ENCODE data around the gene PTGER1. TPM values are rescaled to one million over a fixed set of nuclear protein-coding genes. Genes with fewer than 3 reads are reported as not detected.

Gene PTGER1
- total RNA-seq, 2 donors from 2014 or later = 3.6 TPM; not detected in 1

DNA sequence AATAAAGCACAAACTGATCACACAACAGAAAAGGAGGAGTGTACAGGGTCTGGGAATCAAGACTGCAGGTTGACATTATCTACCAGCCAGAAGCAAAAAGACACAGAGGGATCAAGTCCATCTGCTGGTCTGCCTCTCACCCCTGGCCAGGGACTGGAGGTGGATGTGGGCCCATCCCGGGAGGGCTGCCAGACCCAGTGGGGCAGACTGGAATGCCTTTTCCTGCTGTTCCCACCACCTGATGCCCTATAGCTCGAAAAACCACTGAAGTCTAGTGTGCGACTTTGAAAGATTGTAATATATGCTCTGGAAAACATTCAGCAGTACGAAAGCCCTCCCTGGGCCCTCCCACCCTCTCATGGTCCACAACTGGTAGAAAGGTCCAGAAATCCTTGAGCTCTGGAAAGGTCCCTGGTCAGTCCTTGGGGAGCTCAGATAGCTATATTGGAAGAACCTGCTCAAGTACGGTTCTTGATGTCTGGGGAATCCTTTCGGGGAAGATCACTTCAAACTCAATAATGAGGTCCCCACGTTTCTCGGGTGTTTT lies 40.4 kb upstream of the PTGER1 start:
- Histone ChIP-seq H3K4me3 (no peak overlapping the region), H3K4me1 (peaks cover 61% of the 10 kb centered on the region), H3K36me3 (replicated peaks in 1 of 2; ENCODE audit: insufficient read depth in 1 of 2, low read depth in 2 of 2) (peaks cover 7 to 14% of the 10 kb centered on the region in 2 donors), H3K9me3 (no peaks in the 10 kb centered on the region), H3K27ac (peak overlapping the region in 1 of 4 donors; percentile 16), H3K27me3 (no peaks in the 10 kb centered on the region)
- DNase-seq = no peak
- WGBS, 2 donors = 61 to 63% methylated on average over 8 of the region's 8 CpGs
- TF ChIP-seq POLR2A (IDR thresholded peaks at IDR 0.05) = no peak
- TF ChIP-seq, protein P1, sequence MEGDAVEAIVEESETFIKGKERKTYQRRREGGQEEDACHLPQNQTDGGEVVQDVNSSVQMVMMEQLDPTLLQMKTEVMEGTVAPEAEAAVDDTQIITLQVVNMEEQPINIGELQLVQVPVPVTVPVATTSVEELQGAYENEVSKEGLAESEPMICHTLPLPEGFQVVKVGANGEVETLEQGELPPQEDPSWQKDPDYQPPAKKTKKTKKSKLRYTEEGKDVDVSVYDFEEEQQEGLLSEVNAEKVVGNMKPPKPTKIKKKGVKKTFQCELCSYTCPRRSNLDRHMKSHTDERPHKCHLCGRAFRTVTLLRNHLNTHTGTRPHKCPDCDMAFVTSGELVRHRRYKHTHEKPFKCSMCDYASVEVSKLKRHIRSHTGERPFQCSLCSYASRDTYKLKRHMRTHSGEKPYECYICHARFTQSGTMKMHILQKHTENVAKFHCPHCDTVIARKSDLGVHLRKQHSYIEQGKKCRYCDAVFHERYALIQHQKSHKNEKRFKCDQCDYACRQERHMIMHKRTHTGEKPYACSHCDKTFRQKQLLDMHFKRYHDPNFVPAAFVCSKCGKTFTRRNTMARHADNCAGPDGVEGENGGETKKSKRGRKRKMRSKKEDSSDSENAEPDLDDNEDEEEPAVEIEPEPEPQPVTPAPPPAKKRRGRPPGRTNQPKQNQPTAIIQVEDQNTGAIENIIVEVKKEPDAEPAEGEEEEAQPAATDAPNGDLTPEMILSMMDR (IDR thresholded peaks at IDR 0.05) = no peak
- ATAC-seq = no peak
- intact Hi-C loops (cut with DNase I) = no loop called here

DNA sequence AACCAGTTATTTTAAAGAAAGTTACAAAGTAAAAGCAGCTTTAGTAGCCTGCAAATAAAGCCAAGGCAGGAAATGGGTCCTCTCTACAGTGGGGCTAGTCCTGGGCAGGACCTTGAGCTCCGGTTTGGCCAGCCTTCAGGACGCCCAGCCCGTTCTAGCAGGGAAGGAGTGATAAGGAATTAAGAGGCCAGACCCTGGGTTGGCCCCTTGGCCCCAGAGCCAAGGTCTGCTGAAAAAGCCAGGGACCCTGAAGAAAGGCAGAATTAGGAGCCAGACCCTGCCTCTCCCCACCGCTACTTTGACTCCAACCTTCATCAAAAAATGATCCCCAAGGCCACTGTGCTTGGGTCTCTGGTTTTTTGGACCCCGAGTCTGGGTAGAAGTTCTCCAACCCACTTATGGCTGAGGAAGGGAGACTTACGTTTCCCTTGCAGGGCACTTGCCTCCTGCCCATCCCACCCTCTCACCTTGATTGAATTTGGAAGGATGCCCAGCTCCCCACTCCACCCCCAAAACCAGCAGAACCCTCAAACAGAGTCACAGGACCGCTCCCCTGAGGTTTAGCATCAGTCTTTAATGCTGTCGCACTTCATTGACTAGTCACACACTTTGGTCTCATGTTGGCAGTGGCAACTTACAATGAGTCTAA lies 39.2 kb upstream of the PTGER1 start:
- H3K9me3 ChIP-seq = no peaks in the 10 kb centered on the region
- intact Hi-C loops (cut with DNase I) = no loop called here
- WGBS, 2 donors = 68 to 78% methylated on average over 7 to 8 of the region's 8 CpGs
- H3K27me3 ChIP-seq = no peaks in the 10 kb centered on the region
- H3K27ac ChIP-seq = peak overlapping the region in 1 of 4 donors; percentile 37
- peaks cover 7 to 14% of the 10 kb centered on the region in 2 donors for H3K36me3 ChIP-seq (replicated peaks in 1 of 2; ENCODE audit: insufficient read depth in 1 of 2, low read depth in 2 of 2)
- no peak for DNase-seq
- TF ChIP-seq POLR2A (IDR thresholded peaks at IDR 0.05) = no peak
- TF ChIP-seq, protein P1 (IDR thresholded peaks at IDR 0.05) = no peak
- ATAC-seq = no peak
- peaks cover 51% of the 10 kb centered on the region for H3K4me1 ChIP-seq
- no peak overlapping the region for H3K4me3 ChIP-seq

DNA sequence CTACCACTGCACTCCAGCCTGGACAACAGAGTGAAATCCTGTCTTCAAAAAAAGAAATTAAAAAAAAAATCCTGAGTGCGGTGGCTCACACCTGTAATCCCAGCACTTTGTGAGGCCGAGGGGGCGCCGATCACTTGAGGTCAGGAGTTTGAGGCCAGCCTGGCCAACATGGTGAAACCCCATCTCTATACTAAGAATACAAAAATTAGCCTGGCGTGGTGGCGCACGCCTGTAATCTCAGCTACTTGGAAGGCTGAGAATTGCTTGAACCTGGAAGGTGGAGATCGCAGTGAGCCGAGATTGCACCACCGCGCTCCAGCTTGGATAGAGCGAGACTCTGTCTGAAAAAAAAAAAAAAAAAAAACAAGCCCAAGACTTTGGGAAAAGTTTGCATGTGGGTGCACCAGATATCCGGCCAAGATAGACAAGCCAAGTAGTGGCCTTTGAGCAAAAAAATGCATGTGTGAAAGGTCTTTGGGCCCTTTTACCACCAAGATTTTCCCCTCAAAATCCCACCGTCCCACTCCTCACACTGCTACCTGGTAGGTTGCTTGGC lies 37.3 kb upstream of the PTGER1 start:
- intact Hi-C loops (cut with DNase I) = no loop called here
- H3K4me3 ChIP-seq = no peak overlapping the region
- no peaks in the 10 kb centered on the region for H3K9me3 ChIP-seq
- 89 to 93% methylated on average over 11 to 14 of the region's 14 CpGs for WGBS, 2 donors
- ATAC-seq (no peak), DNase-seq (no peak)
- H3K4me1 ChIP-seq = peaks cover 43% of the 10 kb centered on the region
- H3K27me3 ChIP-seq = no peaks in the 10 kb centered on the region
- H3K27ac ChIP-seq = peak overlapping the region in 1 of 4 donors; percentile 19
- TF ChIP-seq, protein P1 (IDR thresholded peaks at IDR 0.05) = no peak
- TF ChIP-seq POLR2A (IDR thresholded peaks at IDR 0.05) = no peak
- peaks cover 7 to 14% of the 10 kb centered on the region in 2 donors for H3K36me3 ChIP-seq (replicated peaks in 1 of 2; ENCODE audit: insufficient read depth in 1 of 2, low read depth in 2 of 2)

DNA sequence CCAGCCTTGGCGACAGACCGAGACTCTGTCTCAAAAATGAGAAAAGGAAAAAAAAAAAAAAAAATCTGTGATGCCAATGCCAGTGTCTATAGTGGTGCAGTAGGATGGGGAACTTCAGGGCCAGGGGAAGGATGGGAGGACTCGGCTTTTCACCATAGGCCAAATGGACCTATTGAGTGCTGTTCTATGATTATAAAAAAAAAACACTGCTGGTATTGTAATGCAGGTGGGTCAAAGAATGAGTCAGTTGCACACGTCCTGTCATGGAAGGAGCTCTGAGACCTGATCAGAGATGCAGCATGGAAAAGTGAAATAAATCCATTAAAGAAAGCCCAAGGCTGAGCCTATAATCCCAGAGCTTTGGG lies 36.1 kb upstream of the PTGER1 start:
- intact Hi-C loops (cut with DNase I) = no loop called here
- DNase-seq = no peak
- H3K27ac ChIP-seq = peak overlapping the region in 1 of 4 donors; percentile 45

More for the DNA sequence above, 36.1 kb upstream of the PTGER1 start:
- Histone ChIP-seq H3K9me3 (no peaks in the 10 kb centered on the region), H3K27me3 (no peaks in the 10 kb centered on the region), H3K4me3 (no peak overlapping the region), H3K36me3 (replicated peaks in 1 of 2; ENCODE audit: insufficient read depth in 1 of 2, low read depth in 2 of 2) (peaks cover 7 to 14% of the 10 kb centered on the region in 2 donors), H3K4me1 (peaks cover 35% of the 10 kb centered on the region)
- 79 to 96% methylated on average over 4 of the region's 4 CpGs for WGBS, 2 donors
- TF ChIP-seq, protein P1 (IDR thresholded peaks at IDR 0.05) = no peak
- TF ChIP-seq POLR2A (IDR thresholded peaks at IDR 0.05) = no peak
- ATAC-seq = no peak
